ENCODE measurements around the gene NDUFAF3.

The NDUFAF3 gene

DNA sequence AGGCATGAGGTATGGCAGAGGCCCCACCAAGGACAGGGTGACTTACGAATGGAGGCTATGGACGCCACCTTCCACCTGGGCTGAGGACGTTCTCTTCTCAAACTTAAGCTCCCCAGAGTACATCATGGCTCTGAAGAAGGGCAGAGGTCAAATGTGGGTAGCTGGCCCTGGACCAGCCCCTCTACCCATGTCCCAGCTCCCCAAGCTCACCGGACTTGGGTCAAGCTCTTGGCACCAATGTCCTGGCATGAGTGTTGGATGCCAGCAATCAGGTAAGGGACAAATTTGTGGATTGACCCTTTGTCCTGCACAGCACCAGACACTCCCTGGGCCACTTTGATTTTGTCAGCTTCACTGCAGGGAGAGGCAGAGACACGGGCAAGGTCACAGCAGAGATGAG lies 2.5 kb downstream of the NDUFAF3 start:
- CTCF ChIA-PET = interaction anchor here (0.7 to 8.0 kb wide), 2 partner anchors 11 to 35 kb away, joined by 3 to 59 read pairs; no protein-coding TSS in a partner anchor
- POLR2A ChIA-PET = interaction anchor here (1.1 kb wide), 1 partner anchor 17 kb away, joined by 3 read pairs; the partner anchor contains the start of gene WDR6

DNA sequence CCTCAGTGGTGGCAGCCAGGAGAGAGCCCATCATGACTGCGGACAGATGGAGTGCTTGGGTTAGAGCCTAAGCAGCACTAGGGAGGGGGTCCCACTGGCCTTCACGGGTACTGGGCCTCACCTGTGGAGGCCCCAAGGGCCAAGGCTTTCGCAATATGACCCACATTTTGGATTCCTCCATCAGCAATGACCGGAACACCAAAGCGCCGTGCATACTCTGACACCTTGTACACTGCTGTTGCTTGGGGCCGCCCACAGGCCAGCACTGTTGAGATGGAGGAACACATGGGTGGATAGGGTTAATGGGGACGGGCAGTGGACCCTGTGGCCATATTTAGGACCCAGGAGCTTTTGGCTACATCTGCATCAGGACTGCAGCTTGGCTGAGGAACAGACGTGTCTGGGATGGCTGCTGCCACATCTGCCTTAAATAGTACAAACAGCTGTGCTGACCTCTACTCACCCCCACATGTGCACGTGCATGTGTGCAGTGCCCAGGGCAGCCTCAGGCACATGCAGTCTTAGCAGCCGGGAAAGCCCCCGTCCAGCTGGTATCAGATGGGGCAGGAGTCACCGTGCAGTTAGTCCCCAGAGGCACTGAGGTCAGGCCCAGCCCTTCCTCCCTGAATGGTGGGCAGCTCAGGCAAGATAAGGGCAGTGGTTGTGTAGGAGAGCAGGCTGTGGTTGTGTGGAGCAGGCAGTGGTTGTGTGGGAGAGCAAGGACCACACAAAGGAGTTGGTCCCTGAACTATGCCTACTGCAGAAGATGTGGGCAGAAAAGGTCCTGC lies 3.3 kb downstream of the NDUFAF3 start:
- no peak for DNase-seq (ENCODE audit: low read depth, low spot score)
- no peak for TF ChIP-seq CTCF (IDR thresholded peaks at IDR 0.05; ENCODE audit: insufficient read depth, low read length, missing control alignments)
- no peak overlapping the region for H3K4me3 ChIP-seq (ENCODE audit: low read depth, low read length)
- ChIA-PET POLR2A (interaction anchor here (3.1 kb wide), 1 partner anchor 18 kb away, joined by 19 read pairs; the partner anchor contains the start of gene WDR6), CTCF (interaction anchor here (0.8 to 8.0 kb wide), 2 partner anchors 12 to 36 kb away, joined by 3 to 59 read pairs; no protein-coding TSS in a partner anchor)

More for the DNA sequence above, 2.5 kb downstream of the NDUFAF3 start:
- no peak for TF ChIP-seq CTCF (IDR thresholded peaks at IDR 0.05; ENCODE audit: insufficient read depth, low read length, missing control alignments)
- DNase-seq (ENCODE audit: low read depth, low spot score) = no peak
- H3K4me3 ChIP-seq (ENCODE audit: low read depth, low read length) = no peak overlapping the region

DNA sequence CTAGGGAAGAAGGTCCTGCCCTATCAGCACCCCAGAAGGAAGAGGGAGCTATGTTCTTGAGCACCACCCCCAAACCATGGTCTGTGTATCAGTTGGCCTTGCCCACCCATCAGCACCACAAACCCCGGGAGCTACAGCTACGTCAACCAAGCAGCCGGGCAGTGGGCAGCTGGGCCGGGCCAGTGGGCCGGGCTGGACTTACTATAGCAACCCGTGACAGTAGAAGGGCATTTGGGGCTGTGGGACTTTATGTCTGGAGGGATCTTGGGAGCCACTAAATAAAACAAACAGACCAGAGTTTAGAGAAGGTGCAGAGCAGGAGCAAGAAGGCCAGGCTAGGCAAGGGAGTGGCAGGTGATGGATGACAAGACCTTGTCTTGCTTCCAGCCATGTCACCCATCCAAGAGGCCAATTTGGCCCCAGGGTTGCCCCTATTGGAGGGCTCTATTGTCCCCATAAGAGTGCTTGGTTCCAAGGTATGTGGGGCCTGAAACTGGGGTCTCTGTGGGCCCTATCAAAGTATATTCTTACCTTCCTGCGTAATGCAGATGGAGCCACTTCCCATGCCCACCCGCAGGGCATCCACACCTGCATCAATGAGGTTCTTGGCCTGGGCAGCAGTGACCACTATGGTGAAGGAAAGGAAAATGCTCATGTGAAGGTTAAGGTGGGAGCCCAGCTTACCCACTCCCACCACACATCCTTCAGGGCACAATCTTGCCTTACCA lies 4.0 kb downstream of the NDUFAF3 start:
- DNase-seq (ENCODE audit: low read depth, low spot score) = no peak
- no peak for TF ChIP-seq CTCF (IDR thresholded peaks at IDR 0.05; ENCODE audit: insufficient read depth, low read length, missing control alignments)
- ChIA-PET CTCF (interaction anchor here (0.6 to 8.0 kb wide), 6 partner anchors 13 to 81 kb away, joined by 3 to 59 read pairs (median 4); partner anchors contain the start of genes P4HTM and WDR6), POLR2A (interaction anchor here (0.6 to 3.1 kb wide), 3 partner anchors 19 to 68 kb away, joined by 3 to 19 read pairs (median 3); partner anchors contain the start of genes QRICH1 and WDR6)
- H3K4me3 ChIP-seq (ENCODE audit: low read depth, low read length) = no peak overlapping the region

DNA sequence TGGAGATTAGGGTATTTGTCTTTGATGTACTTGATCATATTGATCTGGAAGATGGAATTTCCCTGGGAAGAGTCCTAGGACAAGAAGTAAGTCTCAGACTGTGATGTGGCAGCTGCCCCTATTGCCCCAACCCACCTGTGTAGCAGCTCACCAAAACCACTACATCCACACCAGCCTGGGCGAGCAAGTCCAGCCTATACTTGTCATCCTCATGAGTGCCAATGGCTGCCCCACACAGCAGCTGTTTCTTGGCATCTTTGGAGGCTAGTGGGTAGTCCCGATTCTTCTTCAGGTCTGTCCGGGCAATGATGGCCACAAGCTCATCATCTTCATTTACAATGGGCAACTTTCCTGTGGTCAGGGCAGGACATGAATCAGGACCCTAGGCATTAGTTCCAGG lies 4.6 kb downstream of the NDUFAF3 start:
- CTCF ChIA-PET = interaction anchor here (0.6 to 8.0 kb wide), 5 partner anchors 13 to 81 kb away, joined by 3 to 59 read pairs (median 4); partner anchors contain the start of genes P4HTM and WDR6
- no peak for DNase-seq (ENCODE audit: low read depth, low spot score)
- no peak overlapping the region for H3K4me3 ChIP-seq (ENCODE audit: low read depth, low read length)
- TF ChIP-seq CTCF (IDR thresholded peaks at IDR 0.05; ENCODE audit: insufficient read depth, low read length, missing control alignments) = no peak
- POLR2A ChIA-PET = interaction anchor here (0.6 to 3.1 kb wide), 4 partner anchors 19 to 67 kb away, joined by 3 to 19 read pairs (median 3); partner anchors contain the start of genes QRICH1 and WDR6

- CTCF ChIA-PET = interaction anchor here (1.7 kb wide), 1 partner anchor 40 kb away, joined by 6 read pairs; no protein-coding TSS in a partner anchor
- POLR2A ChIA-PET = interaction anchor here (0.9 to 3.1 kb wide), 2 partner anchors 20 to 39 kb away, joined by 3 to 19 read pairs; partner anchors contain the start of gene WDR6
- H3K4me3 ChIP-seq (ENCODE audit: low read depth, low read length) = 0 out of 2 replicates have a peak overlapping the region, but pooled peaks have one; percentile 3
- DNase-seq (ENCODE audit: low read depth, low spot score) = no peak
- no peak for TF ChIP-seq CTCF (IDR thresholded peaks at IDR 0.05; ENCODE audit: insufficient read depth, low read length, missing control alignments)
Observed at GRCh38 chr3:49027634-49028033, 5.7 kb downstream of the NDUFAF3 start.

Measured in AG04449 (cell line).